Renal cortex interstitium (tissue), 11 donors: ENCODE data around the gene TRIM25. TPM values are rescaled to one million over a fixed set of nuclear protein-coding genes. Genes with fewer than 3 reads are reported as not detected.

Source experiments
- DNase-seq, 11 donors: peaks; one replicate each; pipeline ENCODE4 v3.0.0-alpha.2; 2013; ENCODE audit warnings: low read depth in 9 of 11, low spot score in 4 of 11; ENCODE audit errors: extremely low read depth in 1 of 11
- polyA plus RNA-seq, 3 donors: library from polyadenylated mRNA; unstranded; fragments of 120-200 nt; gene quantifications; one replicate each; pipeline ENCODE4 v1.2.1, GENCODE V29; 2013; ENCODE audit not compliant: insufficient read length in 3 of 3

Gene TRIM25
- polyA plus RNA-seq, 3 donors: 27.9 to 35.5 (median 32.9) TPM

- DNase-seq: no peak
Measured at GRCh38 chr17:56883616-56884015, 30.2 kb downstream of the TRIM25 start.

GRCh38 chr17:56881685-56882295 lies 32.1 kb downstream of the TRIM25 start:
- no peak for DNase-seq

- no peak for DNase-seq
Measured at GRCh38 chr17:56880571-56880970, 33.3 kb downstream of the TRIM25 start.

GRCh38 chr17:56880133-56880532 lies 33.7 kb downstream of the TRIM25 start:
- DNase-seq: no peak

GRCh38 chr17:56879280-56879679 lies 34.6 kb downstream of the TRIM25 start:
- DNase-seq: no peak

GRCh38 chr17:56876766-56877179 lies 37.1 kb downstream of the TRIM25 start:
- DNase-seq: no peak

- DNase-seq: no peak
Measured at GRCh38 chr17:56870081-56870651, 43.7 kb downstream of the TRIM25 start.

GRCh38 chr17:56868716-56869115 lies 45.1 kb downstream of the TRIM25 start:
- DNase-seq: no peak

GRCh38 chr17:56867948-56868376 lies 45.9 kb downstream of the TRIM25 start:
- no peak for DNase-seq

- DNase-seq: no peak
Measured at GRCh38 chr17:56866496-56866895, 47.4 kb downstream of the TRIM25 start.

GRCh38 chr17:56866076-56866475 lies 47.8 kb downstream of the TRIM25 start:
- no peak for DNase-seq

- DNase-seq: no peak
Measured at GRCh38 chr17:56863974-56864373, 49.9 kb downstream of the TRIM25 start.

- DNase-seq: no peak
Measured at GRCh38 chr17:56861899-56862298, 52.0 kb downstream of the TRIM25 start.

GRCh38 chr17:56851008-56851407 lies 62.8 kb downstream of the TRIM25 start:
- DNase-seq: no peak

GRCh38 chr17:56850591-56850990 lies 63.3 kb downstream of the TRIM25 start:
- no peak for DNase-seq

GRCh38 chr17:56849131-56849530 lies 64.7 kb downstream of the TRIM25 start:
- DNase-seq: no peak

- DNase-seq: no peak
Measured at GRCh38 chr17:56847106-56847505, 66.7 kb downstream of the TRIM25 start.

- DNase-seq: no peak
Measured at GRCh38 chr17:56845934-56846333, 67.9 kb downstream of the TRIM25 start.

GRCh38 chr17:56842577-56842976 lies 71.3 kb downstream of the TRIM25 start:
- DNase-seq: no peak

GRCh38 chr17:56838687-56839086 lies 75.2 kb downstream of the TRIM25 start:
- no peak for DNase-seq
